GM19324 (cell line): ENCODE results near the gene CHSY3.

ENCODE experiments used
- ATAC-seq: cut with Tn5 transposase; IDR thresholded peaks from one replicate; pipeline ENCODE4 v1.9.1; 2021; ENCODE audit warnings: mild to moderate bottlenecking, moderate library complexity; ENCODE audit not compliant: unreplicated experiment, low FRiP score

CHSY3 gene

GRCh38 chr5:130077007-130077406 is 172.7 kb downstream of the CHSY3 start:
- ATAC-seq = no peak

- ATAC-seq = no peak
These were observed 174.4 kb downstream of the CHSY3 start for GRCh38 chr5:130078661-130079060.

DNA sequence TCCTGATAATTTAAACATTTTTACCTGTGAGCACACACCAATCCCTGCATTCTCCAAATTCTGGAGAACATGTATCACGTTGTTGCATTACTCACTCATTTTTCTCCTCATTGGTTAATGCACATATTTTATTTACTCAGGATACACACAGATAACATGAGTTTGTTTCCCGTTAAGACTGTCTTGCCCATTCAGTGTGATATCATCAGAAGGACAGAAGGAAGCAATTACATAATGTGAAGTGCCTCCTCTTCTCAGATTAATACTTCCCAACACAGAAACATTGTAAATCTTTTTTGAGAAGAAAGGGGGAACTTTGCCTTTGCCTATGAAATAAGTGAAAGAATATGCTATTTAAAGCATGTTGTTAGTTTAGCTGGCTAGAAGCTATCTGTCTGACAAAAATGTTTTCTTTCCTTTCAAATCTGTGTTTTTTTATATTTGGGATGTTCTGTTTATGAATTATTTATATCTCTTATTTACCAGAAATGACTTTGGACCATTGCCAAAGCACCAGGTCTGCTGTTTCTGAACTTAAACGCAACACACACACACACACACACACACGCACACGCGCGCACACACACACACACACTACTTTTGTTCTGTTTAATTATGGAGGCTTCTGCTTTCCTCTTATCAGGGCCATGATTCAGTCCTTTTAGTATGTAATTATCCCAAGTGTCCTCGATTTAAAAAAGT is 186.5 kb downstream of the CHSY3 start:
- no peak for ATAC-seq

DNA sequence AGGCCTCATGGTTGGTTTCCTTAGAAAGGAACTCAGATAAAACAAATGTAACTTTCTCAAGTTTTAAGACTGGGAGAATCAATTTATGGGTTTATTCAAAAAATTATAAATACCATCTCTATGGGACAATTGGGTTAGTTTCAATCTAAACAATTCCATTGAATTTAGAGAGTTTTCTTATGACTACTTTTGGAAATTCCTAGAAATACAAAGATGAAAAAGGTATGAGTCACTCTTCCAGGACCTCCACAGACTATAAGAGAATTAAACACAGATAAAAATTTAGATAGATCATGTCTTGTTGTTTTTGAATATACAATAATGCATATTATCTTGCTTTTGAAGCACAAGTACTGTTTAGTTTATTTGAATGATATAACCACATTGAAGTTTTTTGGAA is 188.7 kb downstream of the CHSY3 start:
- ATAC-seq = no peak

DNA sequence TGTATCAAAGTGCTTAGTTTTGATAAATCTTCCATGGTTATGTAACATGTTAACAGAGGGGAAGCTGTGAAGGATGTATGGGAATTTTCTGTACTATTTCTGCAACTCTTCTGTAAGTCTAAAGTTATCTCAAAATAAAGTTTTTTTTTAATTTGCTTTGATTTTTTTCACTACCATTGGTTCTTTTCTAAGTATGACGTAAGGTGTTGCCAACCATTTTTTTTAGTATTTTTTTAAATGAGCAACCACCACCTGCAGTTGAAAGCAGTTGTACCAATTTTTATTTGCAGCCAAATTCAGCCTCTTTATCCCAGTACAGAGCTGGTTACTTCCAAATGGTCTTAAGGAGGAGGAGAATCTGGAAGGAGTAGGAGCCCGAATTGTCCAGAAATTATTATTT is 192.2 kb downstream of the CHSY3 start:
- ATAC-seq = no peak

GRCh38 chr5:130099008-130099407 is 194.7 kb downstream of the CHSY3 start:
- ATAC-seq = no peak

DNA sequence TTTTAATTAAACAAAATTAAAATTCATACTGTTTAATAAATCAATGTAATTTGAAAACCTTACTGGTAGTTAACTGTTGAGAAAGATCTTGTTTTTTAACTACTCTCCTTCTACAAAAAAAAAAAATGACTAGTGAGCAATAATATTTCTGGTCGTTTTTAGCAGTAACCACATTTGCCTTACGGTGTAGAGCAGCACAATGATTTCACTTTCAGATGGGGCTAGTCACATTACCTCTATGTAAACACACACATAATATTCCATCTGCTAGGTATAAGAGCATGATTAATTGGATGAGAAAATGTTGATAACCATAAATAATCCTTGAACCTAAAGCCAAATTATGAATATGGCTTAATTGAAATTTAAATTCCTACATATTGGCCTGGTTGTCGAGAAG is 198.1 kb downstream of the CHSY3 start:
- peak; percentile 89 for ATAC-seq

DNA sequence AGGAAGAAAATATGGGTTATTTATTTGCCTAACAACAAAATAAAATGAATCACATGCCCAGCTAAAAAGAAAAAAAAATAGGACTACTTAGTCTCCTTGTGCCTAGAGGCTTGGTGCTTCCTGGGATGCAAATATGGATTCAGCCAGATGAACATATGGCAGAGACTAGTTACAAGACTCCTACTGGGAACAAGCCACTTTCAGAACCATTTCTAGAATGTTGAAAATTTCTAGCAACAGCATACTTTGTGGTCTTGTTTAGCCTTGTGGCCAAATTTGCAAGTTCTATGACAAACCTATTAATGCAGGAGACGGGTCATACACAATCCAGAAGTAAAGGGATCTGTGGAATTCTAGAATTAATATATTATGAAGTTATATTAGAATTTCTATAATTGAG is 198.7 kb downstream of the CHSY3 start:
- no peak for ATAC-seq

GRCh38 chr5:130104895-130105688 is 200.8 kb downstream of the CHSY3 start:
- no peak for ATAC-seq

DNA sequence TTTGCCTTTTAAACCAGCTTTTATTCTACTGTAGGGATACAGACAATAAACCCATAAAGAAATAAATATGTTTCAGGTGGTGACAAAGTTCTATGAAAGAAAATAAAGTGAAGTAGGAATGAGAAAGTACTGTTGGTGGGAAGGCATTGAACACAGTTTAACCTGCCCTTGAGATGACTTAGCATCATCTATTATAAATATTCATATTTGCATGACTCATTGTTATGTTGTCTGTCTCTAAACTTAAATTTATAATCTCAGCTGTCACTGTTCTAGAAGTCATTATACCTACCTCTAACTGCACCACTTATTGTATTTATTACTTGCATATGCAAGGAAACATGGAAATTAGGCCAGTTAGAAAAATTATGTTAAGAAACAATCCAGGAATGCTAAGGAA is 202.2 kb downstream of the CHSY3 start:
- no peak for ATAC-seq

GRCh38 chr5:130109152-130109551 is 204.9 kb downstream of the CHSY3 start:
- no peak for ATAC-seq

DNA sequence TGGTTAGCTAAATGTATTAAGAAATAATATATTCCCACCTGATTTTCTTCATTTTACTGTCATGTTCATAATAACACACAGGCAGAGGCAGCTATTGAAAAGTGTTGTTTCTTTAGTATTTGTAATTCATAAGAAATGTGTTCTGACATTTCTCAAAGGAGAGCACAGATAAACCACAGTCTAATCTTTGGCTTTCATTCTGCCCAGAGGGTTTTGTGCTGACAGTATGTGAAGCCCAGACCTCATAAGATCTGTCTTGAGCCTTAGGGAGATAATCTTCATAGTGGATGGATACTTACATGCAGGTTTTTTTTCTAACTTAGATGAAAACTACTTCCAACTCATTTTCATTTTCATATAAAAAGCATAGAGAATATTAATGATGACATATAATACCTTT is 206.1 kb downstream of the CHSY3 start:
- ATAC-seq = no peak

DNA sequence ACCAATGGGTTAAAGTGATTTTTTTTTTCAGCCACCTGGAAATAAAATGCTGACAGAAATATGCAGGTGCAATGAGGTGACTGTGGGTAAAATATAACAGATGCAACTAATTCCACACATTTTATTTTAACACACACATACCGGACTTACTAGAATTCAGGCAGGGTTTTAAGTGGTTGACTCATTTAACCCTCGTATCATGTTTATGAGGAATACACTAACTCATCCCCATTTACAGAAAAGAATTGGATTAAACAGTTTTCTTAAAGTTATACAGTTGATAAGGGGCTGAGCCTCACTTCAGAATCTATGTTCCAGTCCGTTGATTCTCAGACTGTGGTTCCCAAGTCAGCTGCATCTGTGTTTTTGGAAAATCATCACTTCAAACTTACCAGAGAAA is 207.5 kb downstream of the CHSY3 start:
- ATAC-seq = peak; percentile 10

DNA sequence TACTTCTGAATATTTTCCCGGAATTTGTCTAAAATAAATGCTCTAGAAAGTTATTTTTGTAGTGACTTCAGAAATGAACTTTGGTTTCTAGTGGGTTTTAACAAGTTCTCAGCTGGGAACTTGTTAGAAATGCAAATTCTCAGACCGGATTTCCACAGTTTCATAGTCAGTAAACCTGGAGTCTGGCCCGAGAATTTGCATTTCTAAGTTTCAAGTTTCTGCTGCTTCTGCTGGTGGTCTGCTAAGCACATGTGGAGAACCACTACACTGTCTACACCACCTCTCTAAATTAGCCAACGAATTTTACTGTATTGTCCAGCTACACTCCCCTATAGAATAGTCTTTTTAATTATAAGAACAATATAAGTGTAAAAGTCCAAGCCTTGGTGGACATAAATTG is 208.0 kb downstream of the CHSY3 start:
- peak; percentile 93 for ATAC-seq

DNA sequence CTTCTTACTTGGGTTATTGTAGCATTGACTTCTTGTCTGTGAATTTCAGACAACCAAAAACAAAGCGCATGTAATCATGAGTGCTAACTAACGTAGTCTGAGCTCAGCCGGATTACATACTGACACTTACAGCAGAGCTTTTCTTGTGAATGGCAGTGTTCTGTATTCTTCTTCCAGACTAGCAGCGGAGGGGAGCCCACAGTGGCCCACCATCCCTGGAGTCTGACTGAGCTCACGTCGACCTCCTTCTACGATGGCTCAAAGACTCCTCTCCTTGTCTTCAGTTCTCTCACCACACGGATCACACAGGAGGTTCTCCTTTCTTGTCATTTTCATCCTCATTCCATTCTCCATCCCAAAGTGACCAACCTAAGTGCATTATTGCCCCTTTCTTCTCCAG is 211.4 kb downstream of the CHSY3 start:
- ATAC-seq = no peak

DNA sequence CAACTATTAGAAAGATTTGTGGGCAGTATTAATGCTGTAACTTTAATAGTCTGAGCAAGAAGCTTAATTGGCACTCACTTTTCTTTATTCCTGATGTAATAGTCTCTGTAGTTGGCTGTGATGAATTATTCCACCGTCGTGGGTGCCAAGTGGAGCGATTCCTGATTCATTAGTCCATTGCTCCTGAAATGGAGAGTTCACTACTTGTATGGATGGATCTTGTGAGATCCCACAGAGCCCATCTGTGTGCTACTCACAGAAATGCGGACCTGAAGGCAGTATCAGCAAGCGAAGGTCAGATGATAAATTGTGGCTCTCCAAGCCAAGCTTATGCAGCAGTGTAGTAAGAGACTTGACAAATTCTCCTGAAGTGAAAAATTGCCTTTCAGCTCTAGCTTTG is 212.2 kb downstream of the CHSY3 start:
- no peak for ATAC-seq

GRCh38 chr5:130116972-130117371 is 212.7 kb downstream of the CHSY3 start:
- no peak for ATAC-seq

- ATAC-seq = no peak
These were observed 222.5 kb downstream of the CHSY3 start for GRCh38 chr5:130126746-130127145.

DNA sequence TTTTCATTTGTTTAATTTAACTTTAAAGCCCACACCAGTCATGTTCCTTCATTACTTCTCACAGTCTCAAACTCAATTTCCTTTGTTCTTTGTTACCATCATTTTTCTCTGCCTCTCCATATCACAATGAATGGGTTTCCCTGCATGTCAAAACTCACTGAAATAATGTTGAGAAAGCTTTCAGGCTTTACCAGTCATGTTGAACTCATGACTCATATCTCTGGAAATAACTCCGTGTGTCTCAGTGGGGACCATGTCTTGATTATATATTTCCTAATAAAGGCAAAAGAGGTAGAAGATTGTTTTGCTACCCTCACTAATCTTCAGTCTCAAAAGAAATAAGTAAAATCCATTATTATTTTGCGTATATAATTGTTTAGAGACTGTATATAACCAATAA is 231.2 kb downstream of the CHSY3 start:
- ATAC-seq = no peak

- no peak for ATAC-seq
These were observed 232.0 kb downstream of the CHSY3 start for GRCh38 chr5:130136300-130136699.

DNA sequence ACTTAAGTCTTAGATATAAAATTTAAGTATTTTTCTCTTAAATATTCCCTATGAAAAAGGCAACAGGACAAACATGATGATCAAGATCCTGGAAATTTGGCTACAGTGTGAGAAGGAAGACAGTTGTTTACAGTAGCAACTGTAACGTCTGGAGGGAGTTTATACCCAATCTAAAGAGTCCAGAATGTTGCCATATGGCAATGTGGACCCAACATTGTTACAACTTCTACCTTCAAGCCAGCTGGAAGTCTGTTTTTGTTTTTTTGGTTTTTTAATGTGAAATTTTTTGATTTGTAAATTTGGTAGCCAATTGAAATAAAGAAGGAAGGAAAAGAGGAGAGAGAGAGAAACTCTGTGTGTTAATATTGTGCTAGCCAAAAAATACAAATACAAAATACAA is 233.4 kb downstream of the CHSY3 start:
- no peak for ATAC-seq

GRCh38 chr5:130138406-130139045 is 234.3 kb downstream of the CHSY3 start:
- ATAC-seq = no peak
